NCI-H1105 treated with DMSO at 0.1 percent for 48 hours (cell line): ENCODE results near the gene ZBTB7C.

Experiments used
- DNase-seq: peaks from one replicate; lab custom pipeline; 2025; lab: John Stamatoyannopoulos, UW

The ZBTB7C gene

GRCh38 chr18:48216639-48217257 lies 192.4 kb downstream of the ZBTB7C start:
- DNase-seq = no peak

GRCh38 chr18:48215876-48216638 lies 193.1 kb downstream of the ZBTB7C start:
- no peak for DNase-seq

- DNase-seq = no peak
Observed at GRCh38 chr18:48213791-48214190, 195.4 kb downstream of the ZBTB7C start.

GRCh38 chr18:48208432-48209140 lies 200.6 kb downstream of the ZBTB7C start:
- DNase-seq = no peak

GRCh38 chr18:48207733-48208132 lies 201.4 kb downstream of the ZBTB7C start:
- no peak for DNase-seq

GRCh38 chr18:48206887-48207286 lies 202.3 kb downstream of the ZBTB7C start:
- DNase-seq = no peak

GRCh38 chr18:48203961-48204666 lies 205.1 kb downstream of the ZBTB7C start:
- no peak for DNase-seq

GRCh38 chr18:48203288-48203945 lies 205.8 kb downstream of the ZBTB7C start:
- no peak for DNase-seq

- DNase-seq = no peak
Observed at GRCh38 chr18:48202350-48203260, 206.6 kb downstream of the ZBTB7C start.

GRCh38 chr18:48202006-48202348 lies 207.2 kb downstream of the ZBTB7C start:
- DNase-seq = no peak

- no peak for DNase-seq
Observed at GRCh38 chr18:48201337-48202005, 207.7 kb downstream of the ZBTB7C start.

- DNase-seq = no peak
Observed at GRCh38 chr18:48200631-48201336, 208.4 kb downstream of the ZBTB7C start.

- no peak for DNase-seq
Observed at GRCh38 chr18:48199399-48199798, 209.8 kb downstream of the ZBTB7C start.

- DNase-seq = no peak
Observed at GRCh38 chr18:48197819-48198218, 211.4 kb downstream of the ZBTB7C start.

- no peak for DNase-seq
Observed at GRCh38 chr18:48195787-48196186, 213.4 kb downstream of the ZBTB7C start.

GRCh38 chr18:48194591-48195181 lies 214.5 kb downstream of the ZBTB7C start:
- no peak for DNase-seq

- no peak for DNase-seq
Observed at GRCh38 chr18:48193521-48194492, 215.4 kb downstream of the ZBTB7C start.

GRCh38 chr18:48192542-48192941 lies 216.6 kb downstream of the ZBTB7C start:
- DNase-seq = no peak
